ENCODE measurements around the gene MFSD2A.
"Not testable (repeated sequence)": the region's sequence is repeated elsewhere in the genome, so short reads cannot be mapped to it uniquely, and the experiment has no call there.

MFSD2A gene

GRCh38 chr1:39940980-39941871 lies 13.7 kb upstream of the MFSD2A start:
- no peak for FAIRE-seq

- no peak for FAIRE-seq
Observed at GRCh38 chr1:39943471-39944290, 11.3 kb upstream of the MFSD2A start.

GRCh38 chr1:39944410-39945112 lies 10.4 kb upstream of the MFSD2A start:
- no peak for FAIRE-seq

GRCh38 chr1:39946216-39946615 lies 8.7 kb upstream of the MFSD2A start:
- no peak for FAIRE-seq

- no peak for FAIRE-seq
Observed at GRCh38 chr1:39947260-39947659, 7.7 kb upstream of the MFSD2A start.

- FAIRE-seq: no peak
Observed at GRCh38 chr1:39949891-39950290, 5.1 kb upstream of the MFSD2A start.

GRCh38 chr1:39951926-39952325 lies 3.0 kb upstream of the MFSD2A start:
- FAIRE-seq: no peak

- no peak for FAIRE-seq
Observed at GRCh38 chr1:39952359-39953110, 2.4 kb upstream of the MFSD2A start.

- no peak for FAIRE-seq
Observed at GRCh38 chr1:39954324-39954869, 548 bp upstream of the MFSD2A start.

GRCh38 chr1:39955547-39956539 lies 898 bp downstream of the MFSD2A start:
- no peak for FAIRE-seq

- FAIRE-seq: no peak
Observed at GRCh38 chr1:39957299-39958015, 2.5 kb downstream of the MFSD2A start.

GRCh38 chr1:39958403-39959200 lies 3.7 kb downstream of the MFSD2A start:
- no peak for FAIRE-seq

GRCh38 chr1:39959651-39960333 lies 4.8 kb downstream of the MFSD2A start:
- FAIRE-seq: no peak

- no peak for FAIRE-seq
Observed at GRCh38 chr1:39960431-39960958, 5.5 kb downstream of the MFSD2A start.

- FAIRE-seq: no peak
Observed at GRCh38 chr1:39962450-39962825, 7.5 kb downstream of the MFSD2A start.

- FAIRE-seq: not testable (repeated sequence)
Observed at GRCh38 chr1:39962964-39963363, 8.0 kb downstream of the MFSD2A start.

GRCh38 chr1:39964552-39964951 lies 9.6 kb downstream of the MFSD2A start:
- no peak for FAIRE-seq

GRCh38 chr1:39965044-39965443 lies 10.1 kb downstream of the MFSD2A start:
- FAIRE-seq: no peak

All from endometrium (tissue), 2 donors.